HK-2 (cell line): Measurements from ENCODE around the gene RYR2.
"Not testable (repeated sequence)": the region's sequence is repeated elsewhere in the genome, so short reads cannot be mapped to it uniquely, and the experiment has no call there.

Source experiments
- DNase-seq: peaks from one replicate; pipeline ENCODE4 v3.0.0-alpha.2; 2018; ENCODE audit not compliant: unreplicated experiment

The RYR2 gene

GRCh38 chr1:237788069-237788468 lies 746.1 kb downstream of the RYR2 start:
- DNase-seq = no peak

- DNase-seq = no peak
Observed at GRCh38 chr1:237789619-237790018, 747.6 kb downstream of the RYR2 start.

GRCh38 chr1:237791592-237791991 lies 749.6 kb downstream of the RYR2 start:
- no peak for DNase-seq

GRCh38 chr1:237792149-237792548 lies 750.2 kb downstream of the RYR2 start:
- no peak for DNase-seq

GRCh38 chr1:237792726-237793125 lies 750.7 kb downstream of the RYR2 start:
- DNase-seq = no peak

- peak; percentile 22 for DNase-seq
Observed at GRCh38 chr1:237794071-237794470, 752.1 kb downstream of the RYR2 start.

- no peak for DNase-seq
Observed at GRCh38 chr1:237795558-237795957, 753.6 kb downstream of the RYR2 start.

GRCh38 chr1:237799762-237800474 lies 757.9 kb downstream of the RYR2 start:
- peak; percentile 85 for DNase-seq

- DNase-seq = no peak
Observed at GRCh38 chr1:237804516-237804915, 762.5 kb downstream of the RYR2 start.

- DNase-seq = no peak
Observed at GRCh38 chr1:237809099-237809498, 767.1 kb downstream of the RYR2 start.

GRCh38 chr1:237811633-237812032 lies 769.6 kb downstream of the RYR2 start:
- DNase-seq = no peak

- no peak for DNase-seq
Observed at GRCh38 chr1:237812061-237812460, 770.1 kb downstream of the RYR2 start.

GRCh38 chr1:237814319-237814924 lies 772.4 kb downstream of the RYR2 start:
- DNase-seq = no peak

GRCh38 chr1:237817277-237817676 lies 775.3 kb downstream of the RYR2 start:
- DNase-seq = no peak

GRCh38 chr1:237820634-237821033 lies 778.6 kb downstream of the RYR2 start:
- DNase-seq = peak; percentile 3

GRCh38 chr1:237832858-237833257 lies 790.9 kb downstream of the RYR2 start:
- no peak for DNase-seq

- no peak for DNase-seq
Observed at GRCh38 chr1:237834048-237834447, 792.1 kb downstream of the RYR2 start.

GRCh38 chr1:237834461-237834860 lies 792.5 kb downstream of the RYR2 start:
- DNase-seq = no peak

- no peak for DNase-seq
Observed at GRCh38 chr1:237838320-237838719, 796.3 kb downstream of the RYR2 start.

GRCh38 chr1:237838904-237839534 lies 797.0 kb downstream of the RYR2 start:
- no peak for DNase-seq

GRCh38 chr1:237841485-237841884 lies 799.5 kb downstream of the RYR2 start:
- no peak for DNase-seq

GRCh38 chr1:237843516-237843915 lies 801.5 kb downstream of the RYR2 start:
- not testable (repeated sequence) for DNase-seq

- DNase-seq = peak; percentile 70
Observed at GRCh38 chr1:237851210-237851845, 809.3 kb downstream of the RYR2 start.
